ENCODE measurements around the gene BMP3.

GRCh38 chr4:81030981-81031791, 678 bp downstream of the BMP3 start:
- TF ChIP-seq FOXA1 (IDR thresholded peaks at IDR 0.05) (no peak), CTCF (IDR thresholded peaks at IDR 0.05; ENCODE audit: low read depth, low read length, missing input control) (no peak)
